ENCODE measurements around the gene BNIPL. TPM values are rescaled to one million over a fixed set of nuclear protein-coding genes. Genes with fewer than 3 reads are reported as not detected.

The BNIPL gene
- total RNA-seq, 4 donors from 2014 or later, result under 0.01 to 0.17 (median 0.12) TPM

GRCh38 chr1:151011154-151011850 lies 25.1 kb upstream of the BNIPL start:
- no peak overlapping the region for H3K4me3 ChIP-seq
- no peaks in the 10 kb centered on the region for H3K27me3 ChIP-seq
- DNase-seq (ENCODE audit: extremely low spot score), result no peak
- WGBS, result 75% methylated on average over 4 of the region's 4 CpGs
- H3K9me3 ChIP-seq, result no peaks in the 10 kb centered on the region
- peak overlapping the region in 1 of 4 donors; percentile 3 for H3K27ac ChIP-seq (replicated peaks in 1 of 4)
- peaks cover 0 to 6% (median 2%) of the 10 kb centered on the region in 4 donors for H3K36me3 ChIP-seq
- intact Hi-C loops (cut with DNase I), result no loop called here
- TF ChIP-seq POLR2A (IDR thresholded peaks at IDR 0.05; ENCODE audit: low read depth), result no peak
- no peak for TF ChIP-seq POLR2AphosphoS5 (IDR thresholded peaks at IDR 0.05)
- TF ChIP-seq CTCF (IDR thresholded peaks at IDR 0.05), result no peak
- no peak for TF ChIP-seq EP300 (IDR thresholded peaks at IDR 0.05)
- H3K4me1 ChIP-seq, result peaks cover 35 to 52% (median 48%) of the 10 kb centered on the region in 4 donors

GRCh38 chr1:151012684-151013471 lies 23.5 kb upstream of the BNIPL start:
- 91% methylated on average over 14 of the region's 14 CpGs for WGBS
- DNase-seq (ENCODE audit: extremely low spot score), result no peak
- intact Hi-C loops (cut with DNase I), result no loop called here
- no peaks in the 10 kb centered on the region for H3K9me3 ChIP-seq
- no peaks in the 10 kb centered on the region for H3K27me3 ChIP-seq
- peaks cover 0 to 14% (median 3%) of the 10 kb centered on the region in 4 donors for H3K36me3 ChIP-seq
- H3K4me1 ChIP-seq, result peaks cover 24 to 41% (median 35%) of the 10 kb centered on the region in 4 donors
- H3K4me3 ChIP-seq, result no peak overlapping the region
- TF ChIP-seq EP300 (IDR thresholded peaks at IDR 0.05), result no peak
- TF ChIP-seq POLR2A (IDR thresholded peaks at IDR 0.05; ENCODE audit: low read depth), result no peak
- no peak for TF ChIP-seq CTCF (IDR thresholded peaks at IDR 0.05)
- no peak for TF ChIP-seq POLR2AphosphoS5 (IDR thresholded peaks at IDR 0.05)
- peak overlapping the region in 3 of 4 donors; percentile 2 to 18 (median 3) for H3K27ac ChIP-seq (replicated peaks in 1 of 4)

DNA sequence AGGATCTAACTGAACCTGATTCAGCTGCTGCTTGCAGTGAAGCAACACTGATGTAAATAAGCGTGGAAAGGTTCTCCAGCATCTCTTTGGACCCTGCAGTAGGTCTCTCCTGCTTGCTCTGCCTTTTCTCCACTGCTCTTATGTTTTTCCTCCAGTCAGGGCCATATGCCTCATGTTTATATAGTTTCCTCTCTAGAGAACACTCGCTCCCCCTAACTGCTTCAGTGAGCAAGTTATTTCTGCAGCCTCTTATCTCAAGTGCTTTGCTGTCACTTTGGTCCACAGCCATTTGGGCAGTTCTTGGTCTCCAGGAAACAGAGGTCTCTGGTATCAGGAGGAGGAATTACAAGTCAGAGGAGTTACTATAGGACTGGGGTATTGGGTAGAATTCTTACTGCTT lies 22.9 kb upstream of the BNIPL start:
- no peak for DNase-seq (ENCODE audit: extremely low spot score)
- no peaks in the 10 kb centered on the region for H3K27me3 ChIP-seq
- H3K9me3 ChIP-seq, result no peaks in the 10 kb centered on the region
- intact Hi-C loops (cut with DNase I), result no loop called here
- no peak overlapping the region for H3K4me3 ChIP-seq
- TF ChIP-seq EP300 (IDR thresholded peaks at IDR 0.05), result no peak
- no peak for TF ChIP-seq POLR2A (IDR thresholded peaks at IDR 0.05; ENCODE audit: low read depth)
- TF ChIP-seq CTCF (IDR thresholded peaks at IDR 0.05), result no peak
- no peak for TF ChIP-seq POLR2AphosphoS5 (IDR thresholded peaks at IDR 0.05)
- peak overlapping the region in 2 of 4 donors; percentile 2 to 3 for H3K27ac ChIP-seq (replicated peaks in 1 of 4)
- H3K36me3 ChIP-seq, result peaks cover 3 to 20% (median 8%) of the 10 kb centered on the region in 4 donors
- WGBS, result 52% methylated on average over 2 of the region's 2 CpGs
- H3K4me1 ChIP-seq, result peaks cover 23 to 39% (median 34%) of the 10 kb centered on the region in 4 donors

- peak; percentile 93 for DNase-seq (ENCODE audit: extremely low spot score)
- Histone ChIP-seq H3K36me3 (peaks cover 24 to 74% (median 53%) of the 10 kb centered on the region in 4 donors), H3K4me3 (no peak overlapping the region), H3K9me3 (no peaks in the 10 kb centered on the region), H3K4me1 (peaks cover 10 to 11% (median 10%) of the 10 kb centered on the region in 4 donors), H3K27me3 (no peaks in the 10 kb centered on the region), H3K27ac (replicated peaks in 1 of 4) (peak overlapping the region in 3 of 4 donors; percentile 3 to 35 (median 7))
- 22% methylated on average over 6 of the region's 6 CpGs for WGBS
- intact Hi-C loops (cut with DNase I), result loop anchor here (5.0 kb wide), 2 partner anchors 33 to 133 kb away; partner anchors contain the start of genes CDC42SE1 and TNFAIP8L2
- no peak for TF ChIP-seq EP300 (IDR thresholded peaks at IDR 0.05)
- TF ChIP-seq CTCF (IDR thresholded peaks at IDR 0.05), result peak; percentile 73 to 79 (median 79)
- TF ChIP-seq POLR2A (IDR thresholded peaks at IDR 0.05; ENCODE audit: low read depth), result no peak
- TF ChIP-seq POLR2AphosphoS5 (IDR thresholded peaks at IDR 0.05), result peak; percentile 27 to 70
Measured at GRCh38 chr1:151024540-151025146, 11.7 kb upstream of the BNIPL start.

Measured in esophagus muscularis mucosa (tissue), 4 donors.